C1 segment of cervical spinal cord (tissue), 14 donors: Measurements from ENCODE around the gene RNF19B.
"Not testable (repeated sequence)": the region's sequence is repeated elsewhere in the genome, so short reads cannot be mapped to it uniquely, and the experiment has no call there.

Source experiments
- DNase-seq, 14 donors: peaks; one replicate each; lab custom pipeline; 2025; lab: John Stamatoyannopoulos, UW

Gene RNF19B

GRCh38 chr1:32992489-32993323 lies 28.1 kb upstream of the RNF19B start:
- peak in 7 of 14 donors; percentile 16 to 69 (median 40) for DNase-seq

- no peak for DNase-seq
These were observed 27.3 kb upstream of the RNF19B start for GRCh38 chr1:32991819-32992488.

- DNase-seq = no peak
These were observed 26.8 kb upstream of the RNF19B start for GRCh38 chr1:32991386-32991785.

- no peak for DNase-seq
These were observed 26.3 kb upstream of the RNF19B start for GRCh38 chr1:32990887-32991286.

GRCh38 chr1:32989160-32990050 lies 24.8 kb upstream of the RNF19B start:
- peak in 6 of 14 donors; percentile 6 to 63 (median 20) for DNase-seq

- DNase-seq = no peak
These were observed 24.1 kb upstream of the RNF19B start for GRCh38 chr1:32988665-32989064.

- DNase-seq = no peak
These were observed 20.6 kb upstream of the RNF19B start for GRCh38 chr1:32985226-32985625.

- DNase-seq = no peak
These were observed 20.0 kb upstream of the RNF19B start for GRCh38 chr1:32984455-32985171.

GRCh38 chr1:32984090-32984454 lies 19.5 kb upstream of the RNF19B start:
- DNase-seq = no peak

GRCh38 chr1:32983020-32983419 lies 18.4 kb upstream of the RNF19B start:
- DNase-seq = no peak

- DNase-seq = peak in 4 of 14 donors; percentile 24 to 42 (median 30)
These were observed 16.6 kb upstream of the RNF19B start for GRCh38 chr1:32981003-32981901.

- no peak for DNase-seq
These were observed 15.5 kb upstream of the RNF19B start for GRCh38 chr1:32980080-32980479.

- no peak for DNase-seq
These were observed 14.2 kb upstream of the RNF19B start for GRCh38 chr1:32978854-32979253.

GRCh38 chr1:32977546-32978087 lies 13.0 kb upstream of the RNF19B start:
- no peak for DNase-seq

GRCh38 chr1:32975055-32975454 lies 10.4 kb upstream of the RNF19B start:
- not testable (repeated sequence) for DNase-seq

GRCh38 chr1:32973458-32973857 lies 8.8 kb upstream of the RNF19B start:
- not testable (repeated sequence) for DNase-seq

GRCh38 chr1:32972814-32973428 lies 8.3 kb upstream of the RNF19B start:
- DNase-seq = peak in 12 of 14 donors; percentile 22 to 79 (median 60)

- DNase-seq = no peak
These were observed 7.0 kb upstream of the RNF19B start for GRCh38 chr1:32971576-32971975.

- no peak for DNase-seq
These were observed 6.5 kb upstream of the RNF19B start for GRCh38 chr1:32971156-32971555.
